GM12874 (cell line): ENCODE data around the gene VBP1.

Experiments
- CTCF ChIP-seq: IDR thresholded peaks from 2 replicates; pipeline ENCODE4 v1.5.1; 2011; ENCODE audit warnings: low read depth, mild to moderate bottlenecking, control low read depth, low read length, moderate library complexity; ENCODE audit not compliant: insufficient read depth

Gene VBP1

GRCh38 chrX:155270969-155271368 is 54.7 kb downstream of the VBP1 start:
- no peak for TF ChIP-seq CTCF

- no peak for TF ChIP-seq CTCF
Observed at GRCh38 chrX:155279873-155280272, 63.6 kb downstream of the VBP1 start.
